H1 (cell line): ENCODE results near the gene DIPK1A.

ENCODE experiments used
- ASH2L ChIP-seq: fragments of 200-600, 300-600 bp; sonication (generic); IDR thresholded peaks from one replicate; pipeline ENCODE4 v1.7.1; 2017; ENCODE audit warnings: low read length
- ATF3 ChIP-seq: IDR thresholded peaks from 2 replicates; pipeline ENCODE4 v1.6.1; 2011; ENCODE audit warnings: low read depth, mild to moderate bottlenecking, low read length; ENCODE audit not compliant: insufficient read depth
- CTCF ChIP-seq, 3 experiments: IDR thresholded peaks; 1 replicate in 2 of 3; 2 replicates in 1 of 3; pipeline versions ENCODE4 v1.5.1 to v1.6.1; 2011; ENCODE audit warnings: low read length in 3 of 3, mild to moderate bottlenecking in 3 of 3, inconsistent platforms in 2 of 3, low read depth in 1 of 3, moderate library complexity in 1 of 3; ENCODE audit not compliant: insufficient read depth in 1 of 3; ENCODE audit errors: control extremely low read depth in 1 of 3
- JUN ChIP-seq: IDR thresholded peaks from 2 replicates; pipeline ENCODE4 v1.6.1; 2011; ENCODE audit warnings: low read depth, mild to moderate bottlenecking, improper control_type of control experiment, low read length
- POLR2A ChIP-seq, 2 experiments: IDR thresholded peaks; 1 replicate in 1 of 2; 2 replicates in 1 of 2; pipeline ENCODE4 v1.6.1; 2011; ENCODE audit warnings: low read depth in 2 of 2, low read length in 2 of 2, mild to moderate bottlenecking in 2 of 2; ENCODE audit errors: control extremely low read depth in 1 of 2
- POLR2AphosphoS5 ChIP-seq: IDR thresholded peaks from 2 replicates; pipeline ENCODE4 v1.6.1; 2011; ENCODE audit warnings: low read depth, low read length
- SAP30 ChIP-seq: fragments of 300-600 bp; sonication (generic); IDR thresholded peaks from 2 replicates; pipeline ENCODE4 v1.7.1; 2012; ENCODE audit warnings: low read length, moderate library complexity, mild to moderate bottlenecking, inconsistent platforms; ENCODE audit not compliant: insufficient read depth, insufficient replicate concordance
- SP1 ChIP-seq: IDR thresholded peaks from 2 replicates; pipeline ENCODE4 v1.6.1; 2011; ENCODE audit warnings: low read depth, low read length
- TAF1 ChIP-seq: IDR thresholded peaks from 2 replicates; pipeline ENCODE4 v1.6.1; 2011; ENCODE audit warnings: mild to moderate bottlenecking, low read depth, low read length
- TBP ChIP-seq: IDR thresholded peaks from 2 replicates; pipeline ENCODE4 v1.6.1; 2011; ENCODE audit warnings: low read depth, low read length, improper control_type of control experiment
- TCF12 ChIP-seq: IDR thresholded peaks from 2 replicates; pipeline ENCODE4 v1.6.1; 2011; ENCODE audit warnings: low read depth, mild to moderate bottlenecking, low read length
- TEAD4 ChIP-seq: IDR thresholded peaks from 2 replicates; pipeline ENCODE4 v1.6.1; 2012; ENCODE audit warnings: low read depth, low read length, inconsistent platforms, mixed read lengths
- TF ChIP-seq, protein P1 (sequence below): IDR thresholded peaks from 2 replicates; pipeline ENCODE4 v1.6.1; 2012; ENCODE audit warnings: inconsistent platforms

DNA sequence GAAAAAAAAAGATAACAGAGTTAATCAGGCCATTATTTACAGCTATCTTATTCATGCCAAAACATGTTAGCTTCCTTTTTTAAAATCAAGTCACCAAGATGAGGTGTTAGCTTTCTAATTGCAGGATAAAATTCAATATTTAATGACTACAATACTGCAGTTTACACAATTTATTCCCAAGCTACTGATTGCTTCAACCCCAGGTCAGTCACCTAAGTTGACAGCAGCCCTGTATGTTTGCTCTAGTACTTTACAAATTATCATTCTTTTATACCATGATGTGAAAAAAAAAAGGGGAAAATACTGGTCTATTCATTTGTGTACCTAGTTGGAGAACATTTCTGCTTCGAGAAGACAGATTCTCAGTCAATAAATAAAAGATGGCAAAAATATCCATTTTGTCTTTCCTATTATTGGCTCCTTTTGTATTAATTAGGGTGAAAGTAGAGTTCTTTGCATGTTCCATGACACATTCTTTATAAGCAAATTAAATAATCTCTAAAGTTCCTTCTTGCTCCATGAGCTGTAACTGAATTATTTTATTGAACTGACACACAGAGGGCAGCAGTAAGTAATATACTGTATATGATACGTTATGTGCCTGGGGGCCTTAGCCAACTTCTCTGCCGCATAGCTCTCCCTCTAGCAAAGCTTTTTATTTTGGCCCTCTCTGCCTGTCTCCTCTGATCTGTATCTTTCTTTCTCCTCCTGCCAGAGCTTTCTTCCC, 48.0 kb downstream of the DIPK1A start:
- TF ChIP-seq POLR2A (IDR thresholded peaks at IDR 0.05; ENCODE audit: control extremely low read depth in 1 of 2, low read depth in 2 of 2, low read length in 2 of 2) (no peak), CTCF (IDR thresholded peaks at IDR 0.05; ENCODE audit: control extremely low read depth in 1 of 3, insufficient read depth in 1 of 3, low read depth in 1 of 3, low read length in 3 of 3) (no peak), SAP30 (no peak), TEAD4 (no peak), ASH2L (no peak), SP1 (no peak), TCF12 (no peak), POLR2AphosphoS5 (no peak), TAF1 (no peak), JUN (no peak), ATF3 (no peak), TBP (no peak)
- TF ChIP-seq, protein P1, sequence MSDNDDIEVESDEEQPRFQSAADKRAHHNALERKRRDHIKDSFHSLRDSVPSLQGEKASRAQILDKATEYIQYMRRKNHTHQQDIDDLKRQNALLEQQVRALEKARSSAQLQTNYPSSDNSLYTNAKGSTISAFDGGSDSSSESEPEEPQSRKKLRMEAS = no peak
